Naive thymus-derived CD8-positive, alpha-beta T cell (primary cell): ENCODE measurements around the gene AEN. TPM values are rescaled to one million over a fixed set of nuclear protein-coding genes. Genes with fewer than 3 reads are reported as not detected.

Experiments
- ATAC-seq, 2 donors: fragments of 150-1000 bp; cut with Tn5 transposase in 1 of 2; sonication (Bioruptor Pico), chemical (Tn5 transposase) in 1 of 2; 1 replicate in 1 of 2; 2 replicates in 1 of 2; pipeline ENCODE4 v1.10.0; 2021; ENCODE audit warnings: mild to moderate bottlenecking in 2 of 2, moderate library complexity in 2 of 2
- POLR2A ChIA-PET: fragments of 350-600 bp; sonication (Branson Sonifier 250); formaldehyde crosslinking; loops from one replicate; lab custom pipeline; 2021; ENCODE audit warnings: antibody characterized with exemption; lab: Charles Lee
- DNase-seq, 10 donors: peaks; one replicate each; pipeline versions ENCODE4 v3.0.0 to v3.0.0-alpha.2; 2020 to 2022
- H3K27ac Mint-ChIP-seq, 10 donors: one replicate each; pipeline ENCODE4 v1.8.0; 2020 to 2022; ENCODE audit warnings: mild to moderate bottlenecking in 10 of 10, mixed read lengths in 10 of 10, moderate library complexity in 4 of 10, inconsistent platforms in 1 of 10
- H3K27me3 Mint-ChIP-seq, 5 donors: one replicate each; pipeline ENCODE4 v1.8.0; 2021 to 2022; ENCODE audit warnings: mixed read lengths in 5 of 5
- H3K36me3 Mint-ChIP-seq, 3 donors: one replicate each; pipeline ENCODE4 v1.8.0; 2020 to 2022; ENCODE audit warnings: mixed read lengths in 3 of 3, mild to moderate bottlenecking in 2 of 3, inconsistent platforms in 1 of 3
- H3K4me1 Mint-ChIP-seq, 4 donors: one replicate each; pipeline ENCODE4 v1.8.0; 2021 to 2022; ENCODE audit warnings: mixed read lengths in 4 of 4
- H3K4me3 Mint-ChIP-seq, 10 donors: one replicate each; pipeline ENCODE4 v1.8.0; 2020 to 2022; ENCODE audit warnings: mild to moderate bottlenecking in 10 of 10, mixed read lengths in 10 of 10, moderate library complexity in 6 of 10, inconsistent platforms in 1 of 10
- H3K9me3 Mint-ChIP-seq, 9 donors: one replicate each; pipeline ENCODE4 v1.8.0; 2020 to 2022; ENCODE audit warnings: mixed read lengths in 9 of 9, mild to moderate bottlenecking in 3 of 9, inconsistent platforms in 1 of 9, moderate library complexity in 1 of 9
- polyA plus RNA-seq, 3 donors: library from polyadenylated mRNA; unstranded; fragments of 300-500 nt; fragmentation: Illumina TruSeq; gene quantifications; one replicate each; pipeline ENCODE4 v1.2.3, GENCODE V29; 2021
- total RNA-seq, 8 experiments: library from RNA in 2 of 8; stranded (reverse) in 2 of 8; gene quantifications; one replicate each; pipeline ENCODE4 v1.2.3 and lab custom pipeline; 2021 to 2026

Gene AEN, protein sequence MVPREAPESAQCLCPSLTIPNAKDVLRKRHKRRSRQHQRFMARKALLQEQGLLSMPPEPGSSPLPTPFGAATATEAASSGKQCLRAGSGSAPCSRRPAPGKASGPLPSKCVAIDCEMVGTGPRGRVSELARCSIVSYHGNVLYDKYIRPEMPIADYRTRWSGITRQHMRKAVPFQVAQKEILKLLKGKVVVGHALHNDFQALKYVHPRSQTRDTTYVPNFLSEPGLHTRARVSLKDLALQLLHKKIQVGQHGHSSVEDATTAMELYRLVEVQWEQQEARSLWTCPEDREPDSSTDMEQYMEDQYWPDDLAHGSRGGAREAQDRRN
- total RNA-seq (10 to 100 TPM; 49.6 to 51.6 TPM), polyA plus RNA-seq (10 to 100 TPM; 18.0 to 32.9 (median 25.7) TPM), total RNA-seq (lab: John Stamatoyannopoulos, UW) (44.2 to 144 (median 93.8) reads per million in 6 experiments)

DNA sequence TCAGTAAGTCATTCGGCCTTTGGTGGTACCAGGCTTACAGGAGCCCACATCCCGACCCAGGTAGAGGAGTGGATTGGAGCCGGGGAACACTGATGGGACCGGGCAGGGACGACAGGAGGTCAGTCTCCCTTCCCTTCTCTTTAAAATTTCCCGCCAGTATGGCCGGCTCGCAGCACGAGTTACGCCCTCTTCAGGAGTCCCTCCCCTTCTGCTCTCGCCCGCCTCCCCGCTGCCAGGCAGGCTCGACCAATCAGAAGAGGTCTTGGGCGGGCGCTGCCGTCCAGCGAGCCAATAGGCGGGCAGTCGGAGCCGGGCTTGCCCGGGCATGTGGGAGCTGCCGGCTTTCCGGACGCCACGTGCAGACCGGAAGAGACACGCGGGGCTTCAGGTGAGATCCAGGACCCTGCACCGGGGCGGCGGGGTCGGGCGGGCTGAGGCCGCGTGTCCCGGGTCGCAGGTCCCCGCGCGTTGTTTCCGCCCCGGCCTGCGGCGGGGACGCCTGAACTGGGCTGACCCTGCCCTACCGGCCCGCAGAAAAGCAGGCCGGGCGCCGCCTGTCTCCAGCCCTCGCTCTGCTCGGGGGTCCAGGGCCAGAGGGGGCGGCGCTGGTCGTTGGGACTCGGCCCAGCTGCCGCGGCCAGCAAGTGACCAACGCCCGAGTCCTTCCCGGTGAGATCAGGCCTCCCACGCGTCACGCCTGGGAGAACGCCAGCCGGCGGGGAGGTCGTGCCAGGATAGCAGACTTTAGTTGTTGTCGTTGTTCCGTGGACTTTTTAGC is at the start of gene AEN:
Gene AEN, plus strand, starts transcription at position 346 of the 778 bp plus-strand sequence. CDS start 4,870 bp downstream, outside the sequence.
- Mint-ChIP-seq H3K27me3 (peaks cover 0 to 9% (median 6%) of the 10 kb centered on the region in 5 donors), H3K4me3 (peak within 1 kb of the TSS; percentile 85 to 97 (median 92)), H3K9me3 (no peaks in the 10 kb centered on the region), H3K4me1 (peaks cover 29 to 49% (median 45%) of the 10 kb centered on the region in 4 donors), H3K27ac (peak within 1 kb of the TSS; percentile 87 to 100 (median 96)), H3K36me3 (peaks cover 0 to 3% (median 0%) of the 10 kb centered on the region in 3 donors)
- POLR2A ChIA-PET, result interaction anchor here (0.5 to 2.1 kb wide), 9 partner anchors 9 to 155 kb away, joined by 3 to 16 read pairs (median 7); partner anchors contain the start of genes MRPL46 and MRPS11
- DNase-seq (peak; percentile 90 to 97 (median 94)), ATAC-seq (peak; percentile 85 to 87)

DNA sequence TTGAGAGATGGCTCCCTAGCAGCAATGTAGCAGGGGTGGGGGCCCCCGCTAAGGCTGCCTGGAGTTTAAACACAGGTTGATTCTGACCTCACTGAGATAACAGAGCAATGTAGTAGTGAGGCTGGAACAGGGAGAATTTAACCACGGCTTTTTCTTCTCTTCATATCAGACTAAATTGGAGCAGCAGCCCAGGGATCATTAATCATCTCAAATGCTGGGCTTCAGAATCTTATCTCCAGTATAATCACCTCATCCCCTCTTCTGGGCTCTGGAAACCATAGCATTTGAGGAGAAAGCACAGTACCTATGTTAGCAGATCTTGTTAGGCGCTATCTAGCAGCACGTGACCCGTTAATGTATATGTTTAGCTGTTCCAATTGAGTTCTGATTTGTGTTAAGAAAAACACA is 49.3 kb upstream of the AEN start:
- Mint-ChIP-seq H3K4me3 (no peak overlapping the region), H3K9me3 (no peaks in the 10 kb centered on the region), H3K4me1 (peaks cover 0 to 4% (median 0%) of the 10 kb centered on the region in 4 donors), H3K27ac (peak overlapping the region in 1 of 10 donors; percentile 38), H3K36me3 (no peaks in the 10 kb centered on the region), H3K27me3 (peaks cover 0 to 11% (median 2%) of the 10 kb centered on the region in 5 donors)
- DNase-seq (no peak), ATAC-seq (no peak)
- POLR2A ChIA-PET, result no interaction called here

DNA sequence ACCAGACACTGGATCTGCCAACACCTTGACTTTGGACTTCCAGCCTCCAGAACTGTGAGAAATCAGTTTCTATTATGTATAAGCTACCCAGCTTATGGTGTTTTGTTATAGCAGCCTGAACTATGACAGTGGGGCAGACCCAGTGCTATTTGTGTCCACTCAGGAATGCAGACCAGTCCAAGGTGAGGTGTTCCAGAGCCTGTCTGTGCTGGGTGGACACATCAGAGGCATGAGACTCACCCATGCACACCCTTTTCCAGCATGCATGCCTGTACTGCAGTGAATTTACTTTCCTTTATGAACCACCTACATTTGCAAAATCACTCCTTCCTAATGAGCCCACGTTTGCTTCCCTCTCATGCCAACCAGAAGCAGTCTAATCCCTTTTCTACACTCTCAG is 47.1 kb upstream of the AEN start:
- Mint-ChIP-seq H3K4me1 (peaks cover 0 to 3% (median 0%) of the 10 kb centered on the region in 4 donors), H3K27me3 (peaks cover 0 to 11% (median 2%) of the 10 kb centered on the region in 5 donors), H3K27ac (peak overlapping the region in 2 of 10 donors; percentile 2 to 36), H3K36me3 (peaks cover 0 to 1% (median under 1%) of the 10 kb centered on the region in 3 donors), H3K9me3 (no peaks in the 10 kb centered on the region), H3K4me3 (no peak overlapping the region)
- POLR2A ChIA-PET, result no interaction called here
- ATAC-seq (no peak), DNase-seq (no peak)

DNA sequence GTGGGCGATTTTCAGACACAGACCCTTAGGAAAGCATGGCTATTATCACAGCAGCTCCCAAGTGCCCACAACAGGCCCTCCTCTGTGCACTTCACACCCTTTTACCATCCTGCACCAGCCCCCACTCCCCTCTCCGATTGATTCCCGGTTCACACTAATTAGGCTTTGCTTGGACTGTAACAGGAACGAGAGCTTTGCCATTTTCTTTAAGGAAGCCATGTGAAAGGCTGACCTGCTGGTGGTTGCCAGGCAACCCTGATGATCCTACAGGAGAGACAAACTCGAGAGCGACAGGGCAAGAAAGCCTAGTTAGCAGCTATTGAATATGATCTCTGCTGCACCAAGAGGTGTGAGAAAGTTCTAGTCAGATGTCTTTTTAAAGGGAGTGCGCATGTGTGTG is 46.5 kb upstream of the AEN start:
- H3K4me3 Mint-ChIP-seq, result no peak overlapping the region
- DNase-seq (no peak), ATAC-seq (no peak)
- no peaks in the 10 kb centered on the region for H3K9me3 Mint-ChIP-seq
- H3K27ac Mint-ChIP-seq, result peak overlapping the region in 1 of 10 donors; percentile 4
- peaks cover 0 to 3% (median 0%) of the 10 kb centered on the region in 4 donors for H3K4me1 Mint-ChIP-seq
- POLR2A ChIA-PET, result no interaction called here
- peaks cover 0 to 5% (median 4%) of the 10 kb centered on the region in 3 donors for H3K36me3 Mint-ChIP-seq
- peaks cover 0 to 11% (median 3%) of the 10 kb centered on the region in 5 donors for H3K27me3 Mint-ChIP-seq

DNA sequence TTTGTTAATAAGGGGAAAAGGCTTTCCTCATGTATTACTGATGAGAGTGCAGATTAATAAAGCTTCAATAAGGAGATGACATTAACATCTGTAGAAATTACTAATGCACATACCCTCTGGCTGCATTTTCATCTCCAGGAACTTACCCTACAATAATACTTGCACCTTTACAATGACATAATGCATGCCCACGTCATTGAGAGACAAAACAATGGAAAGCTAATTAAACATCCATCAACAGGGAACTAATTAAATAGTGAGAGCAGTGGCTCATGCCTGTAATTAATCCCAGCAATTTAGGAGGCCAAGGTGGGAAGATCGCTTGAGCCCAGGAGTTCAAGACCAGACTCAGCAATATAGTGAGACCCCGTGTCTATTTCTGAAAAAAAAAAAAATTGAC is 41.8 kb upstream of the AEN start:
- ATAC-seq, result no peak
- Mint-ChIP-seq H3K27me3 (peaks cover under 1 to 6% (median 3%) of the 10 kb centered on the region in 5 donors), H3K4me3 (no peak overlapping the region), H3K4me1 (no peaks in the 10 kb centered on the region), H3K9me3 (no peaks in the 10 kb centered on the region), H3K36me3 (peaks cover 2 to 5% (median 4%) of the 10 kb centered on the region in 3 donors), H3K27ac (no peak overlapping the region)
- POLR2A ChIA-PET, result no interaction called here
- DNase-seq, result no peak

DNA sequence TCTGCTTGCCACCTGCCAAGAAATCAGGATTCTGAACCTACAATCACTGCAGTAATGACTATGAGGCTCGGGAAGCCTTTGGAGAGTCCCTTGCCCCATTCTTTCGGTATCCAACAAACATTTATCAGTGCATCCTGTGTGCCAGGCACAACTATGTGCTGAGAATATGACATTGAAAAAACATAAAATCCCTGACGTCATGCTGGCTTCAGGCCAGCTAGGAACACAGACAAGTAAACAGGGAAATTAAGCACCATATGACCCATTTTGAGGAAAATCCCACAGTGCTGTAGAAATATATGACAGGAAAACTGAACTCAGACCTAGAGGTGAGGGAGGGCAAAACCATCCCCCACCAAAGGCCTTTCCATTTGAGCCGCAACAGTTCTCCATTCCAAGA is 40.6 kb upstream of the AEN start:
- H3K36me3 Mint-ChIP-seq, result peaks cover 2 to 5% (median 4%) of the 10 kb centered on the region in 3 donors
- DNase-seq (no peak), ATAC-seq (no peak)
- no peaks in the 10 kb centered on the region for H3K9me3 Mint-ChIP-seq
- no peak overlapping the region for H3K4me3 Mint-ChIP-seq
- no peak overlapping the region for H3K27ac Mint-ChIP-seq
- H3K27me3 Mint-ChIP-seq, result peaks cover 0 to 4% (median 1%) of the 10 kb centered on the region in 5 donors
- POLR2A ChIA-PET, result no interaction called here
- H3K4me1 Mint-ChIP-seq, result no peaks in the 10 kb centered on the region

DNA sequence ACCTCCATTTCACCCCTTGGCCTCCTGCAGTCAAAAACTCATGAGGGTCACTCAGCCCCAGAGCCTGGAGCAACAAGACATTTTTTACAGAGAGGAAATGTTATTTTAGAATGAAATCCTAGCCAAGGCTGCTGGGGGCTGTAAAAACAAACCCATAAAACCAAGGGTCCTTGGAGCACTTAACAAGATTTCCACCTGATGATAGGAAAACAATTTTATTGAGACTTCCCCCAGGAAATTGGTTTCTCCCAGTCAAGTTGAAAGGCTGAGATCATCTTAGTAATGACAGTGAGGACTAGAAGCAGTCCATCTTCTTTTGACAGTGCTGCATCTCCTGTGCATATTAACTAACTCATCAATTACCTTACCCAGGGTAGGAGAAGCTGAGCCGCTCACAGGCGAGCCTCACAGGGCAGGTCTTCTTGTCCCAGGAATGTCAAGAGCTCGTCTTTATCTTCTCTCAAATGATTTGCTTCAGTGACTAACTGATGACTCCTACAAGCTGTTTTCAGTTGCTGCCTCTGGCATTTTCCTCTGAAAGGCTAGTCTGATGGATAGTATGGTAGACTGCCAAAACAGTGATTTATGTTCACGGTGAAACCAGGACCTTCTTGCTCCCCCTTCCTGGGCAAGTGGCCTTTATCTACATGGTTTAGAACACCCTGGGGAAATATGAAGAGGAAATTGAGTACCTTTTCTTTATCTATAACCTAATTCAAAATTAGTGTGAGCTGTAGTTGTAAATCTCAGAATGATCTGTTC is 34.6 kb upstream of the AEN start:
- DNase-seq, result no peak
- Mint-ChIP-seq H3K9me3 (peaks cover 0 to 2% (median 0%) of the 10 kb centered on the region in 9 donors), H3K27me3 (peaks cover 0 to 3% (median 0%) of the 10 kb centered on the region in 5 donors), H3K4me1 (no peaks in the 10 kb centered on the region), H3K4me3 (no peak overlapping the region), H3K27ac (no peak overlapping the region), H3K36me3 (peaks cover 0 to 2% (median 0%) of the 10 kb centered on the region in 3 donors)
- POLR2A ChIA-PET, result no interaction called here
- ATAC-seq, result no peak

DNA sequence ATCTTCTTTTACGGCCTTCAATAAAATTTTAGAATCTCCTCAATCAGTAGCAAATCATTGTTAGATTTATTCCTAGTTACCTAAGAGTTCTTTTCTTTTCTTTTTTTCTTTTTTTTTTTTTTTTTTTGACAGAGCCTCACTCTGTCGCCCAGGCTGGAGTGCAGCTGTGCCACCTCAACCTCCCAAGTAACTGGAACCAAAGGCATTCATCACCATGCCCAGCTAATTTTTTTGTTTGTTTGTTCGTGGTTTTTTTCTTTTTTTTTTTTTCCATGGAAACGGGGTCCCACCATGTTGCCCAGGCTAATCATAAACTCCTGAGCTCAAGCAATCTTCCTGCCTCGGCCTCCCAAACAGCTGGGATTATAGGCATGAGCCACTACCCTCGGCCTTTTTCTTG is 30.4 kb upstream of the AEN start:
- no peaks in the 10 kb centered on the region for H3K27me3 Mint-ChIP-seq
- no peak overlapping the region for H3K4me3 Mint-ChIP-seq
- no peak for DNase-seq
- H3K9me3 Mint-ChIP-seq, result peaks cover 0 to 2% (median 0%) of the 10 kb centered on the region in 9 donors
- POLR2A ChIA-PET, result no interaction called here
- H3K27ac Mint-ChIP-seq, result no peak overlapping the region
- no peaks in the 10 kb centered on the region for H3K36me3 Mint-ChIP-seq
- ATAC-seq, result no peak
- H3K4me1 Mint-ChIP-seq, result no peaks in the 10 kb centered on the region

DNA sequence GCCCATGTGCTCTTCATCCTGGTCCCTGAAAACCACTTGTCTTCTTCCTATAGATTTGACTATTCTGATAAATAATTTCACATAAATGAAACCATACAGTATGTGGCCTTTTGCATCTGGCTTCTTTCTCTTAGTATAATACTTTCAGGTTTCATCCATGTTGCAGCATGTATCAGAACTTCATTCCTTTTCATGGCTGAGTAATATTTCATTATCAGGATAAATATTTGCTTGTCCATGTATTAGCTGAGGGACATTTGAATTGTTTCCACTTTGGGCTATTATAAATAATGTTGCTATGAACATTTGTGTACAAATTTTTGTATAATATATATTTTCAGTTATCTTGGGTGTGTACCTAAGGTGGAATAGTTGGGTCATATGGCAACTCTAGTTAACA is 29.8 kb upstream of the AEN start:
- H3K4me3 Mint-ChIP-seq, result no peak overlapping the region
- DNase-seq, result no peak
- peaks cover 0 to 2% (median 0%) of the 10 kb centered on the region in 9 donors for H3K9me3 Mint-ChIP-seq
- H3K4me1 Mint-ChIP-seq, result no peaks in the 10 kb centered on the region
- no peak for ATAC-seq
- POLR2A ChIA-PET, result no interaction called here
- H3K36me3 Mint-ChIP-seq, result no peaks in the 10 kb centered on the region
- no peak overlapping the region for H3K27ac Mint-ChIP-seq
- no peaks in the 10 kb centered on the region for H3K27me3 Mint-ChIP-seq

DNA sequence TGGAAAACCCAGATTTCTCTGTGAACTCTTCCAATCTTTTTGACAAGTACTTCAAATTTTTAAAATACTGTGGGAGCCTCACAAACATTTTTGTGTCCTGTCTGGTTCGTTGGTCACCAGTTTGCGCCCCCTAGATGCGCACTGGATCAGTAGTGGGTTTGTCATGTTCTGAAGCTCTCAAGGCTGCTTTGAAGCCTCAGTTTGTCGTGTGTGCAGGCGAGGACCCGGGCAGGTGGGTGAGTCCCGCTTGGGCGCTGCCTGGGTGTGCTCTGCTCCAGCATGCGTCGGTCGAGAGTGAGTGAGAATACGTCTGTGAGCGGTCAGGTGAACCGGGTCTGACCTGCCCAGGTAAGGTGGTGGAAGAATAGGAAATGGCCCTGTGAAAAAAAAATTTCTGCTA is 17.3 kb upstream of the AEN start:
- Mint-ChIP-seq H3K27me3 (peaks cover 43 to 61% (median 46%) of the 10 kb centered on the region in 5 donors), H3K4me1 (peaks cover 10 to 28% (median 21%) of the 10 kb centered on the region in 4 donors), H3K9me3 (no peaks in the 10 kb centered on the region), H3K36me3 (peaks cover 6 to 12% (median 11%) of the 10 kb centered on the region in 3 donors), H3K27ac (peak overlapping the region in 2 of 10 donors; percentile 32 to 53), H3K4me3 (peak overlapping the region in 7 of 10 donors; percentile 48 to 80 (median 65))
- no peak for ATAC-seq
- no peak for DNase-seq
- POLR2A ChIA-PET, result no interaction called here

DNA sequence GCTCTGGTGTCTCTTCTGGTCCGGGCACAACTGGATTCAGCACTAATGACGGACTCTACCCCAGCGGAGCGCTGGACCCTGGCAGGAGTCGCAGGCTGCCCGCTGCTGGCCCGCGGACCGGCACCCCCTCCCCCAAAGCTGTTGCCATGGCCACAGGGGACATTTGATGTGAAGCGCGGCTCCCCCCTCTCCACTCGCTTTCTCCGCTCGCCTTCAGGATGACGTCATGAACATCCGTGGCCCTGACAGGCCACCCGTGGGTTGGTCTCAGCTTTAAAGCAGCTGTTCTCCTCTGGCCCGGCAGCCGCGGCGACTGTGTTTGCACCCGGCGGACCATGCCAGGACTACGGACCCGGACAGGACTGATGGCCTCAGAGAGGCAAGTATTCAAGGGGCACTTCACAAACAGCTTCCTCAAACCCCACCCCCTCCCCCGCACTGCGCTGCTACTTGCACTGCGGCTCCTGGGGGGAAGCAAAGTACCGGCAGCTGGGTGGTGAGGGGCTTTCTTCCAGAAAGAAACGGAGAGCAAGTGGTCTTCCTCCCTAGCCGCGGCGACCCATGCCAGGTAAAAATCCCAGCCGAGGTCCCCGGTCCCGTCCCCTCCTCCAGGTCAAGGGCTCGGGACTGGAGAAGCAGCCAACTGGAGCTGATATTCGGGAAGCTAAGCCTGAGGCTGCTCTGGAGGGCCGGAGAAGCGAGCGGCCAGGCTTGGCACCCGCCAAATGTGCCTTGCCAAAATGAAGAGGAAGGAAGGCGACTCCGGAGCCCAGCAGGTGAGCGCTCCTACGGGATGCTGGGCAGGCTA is 16.6 kb upstream of the AEN start:
- peak overlapping the region; percentile 36 to 70 (median 58) for H3K4me3 Mint-ChIP-seq
- ATAC-seq, result peak in 1 of 2 donors; percentile 33
- DNase-seq, result no peak
- peak overlapping the region in 2 of 10 donors; percentile 53 to 71 for H3K27ac Mint-ChIP-seq
- POLR2A ChIA-PET, result interaction anchor here (0.6 kb wide), 1 partner anchor 12 kb away, joined by 3 read pairs; no protein-coding TSS in a partner anchor
- H3K9me3 Mint-ChIP-seq, result no peaks in the 10 kb centered on the region
- H3K27me3 Mint-ChIP-seq, result peaks cover 49 to 68% (median 52%) of the 10 kb centered on the region in 5 donors
- peaks cover 10 to 28% (median 21%) of the 10 kb centered on the region in 4 donors for H3K4me1 Mint-ChIP-seq
- peaks cover 6 to 15% (median 11%) of the 10 kb centered on the region in 3 donors for H3K36me3 Mint-ChIP-seq
